HepG2 (cell line): ENCODE measurements around the gene ZDHHC18. TPM values are rescaled to one million over a fixed set of nuclear protein-coding genes. Genes with fewer than 3 reads are reported as not detected.

Experiments
- BORCS8-MEF2B ChIP-seq: sonication (generic); formaldehyde crosslinking; IDR thresholded peaks from 2 replicates; pipeline ENCODE4 v1.8.0; 2022; ENCODE audit warnings: mild to moderate bottlenecking, missing genetic modification reagents
- CEBPG ChIP-seq: IDR thresholded peaks from 2 replicates; pipeline ENCODE4 v1.6.1; 2016
- CHD2 ChIP-seq: IDR thresholded peaks from 2 replicates; pipeline ENCODE4 v1.6.1; 2011; ENCODE audit warnings: low read depth, low read length, improper control_type of control experiment
- DNMT3B ChIP-seq: conservative IDR thresholded peaks from 2 replicates; pipeline ENCODE4 v1.6.1; 2016; ENCODE audit warnings: missing biosample characterization, control low read depth
- FOSL2 ChIP-seq: sonication (generic); formaldehyde crosslinking; IDR thresholded peaks from 2 replicates; pipeline ENCODE4 v1.4.0; 2020; ENCODE audit warnings: missing genetic modification reagents
- KDM5A ChIP-seq: fragments of 200-600 bp; sonication (generic); IDR thresholded peaks from 2 replicates; pipeline ENCODE4 v1.7.0; 2018; ENCODE audit warnings: antibody characterized with exemption, mild to moderate bottlenecking, low read length, borderline replicate concordance
- KLF6 ChIP-seq: IDR thresholded peaks from 2 replicates; pipeline ENCODE4 v1.8.0; 2016; ENCODE audit warnings: missing biosample characterization, missing genetic modification reagents
- MIXL1 ChIP-seq: IDR thresholded peaks from 2 replicates; pipeline ENCODE4 v1.6.1; 2016
- ZNF264 ChIP-seq: sonication (generic); formaldehyde crosslinking; IDR thresholded peaks from 2 replicates; pipeline ENCODE4 v1.4.0; 2020; ENCODE audit warnings: missing genetic modification reagents
- ZNF331 ChIP-seq: sonication (generic); formaldehyde crosslinking; IDR thresholded peaks from 2 replicates; pipeline ENCODE4 v1.4.0; 2020; ENCODE audit warnings: missing genetic modification reagents
- ZNF766 ChIP-seq: sonication (generic); formaldehyde crosslinking; IDR thresholded peaks from 2 replicates; pipeline ENCODE4 v1.5.0; 2020; ENCODE audit warnings: missing genetic modification reagents, borderline replicate concordance
- ZNF788 ChIP-seq: sonication (generic); formaldehyde crosslinking; IDR thresholded peaks from 2 replicates; pipeline ENCODE4 v1.5.0; 2020; ENCODE audit warnings: mild to moderate bottlenecking, missing genetic modification reagents, borderline replicate concordance
- ZNF83 ChIP-seq: sonication (generic); formaldehyde crosslinking; IDR thresholded peaks from 2 replicates; pipeline ENCODE4 v1.4.0; 2020; ENCODE audit warnings: missing genetic modification reagents, mild to moderate bottlenecking, borderline replicate concordance
- polyA plus RNA-seq, 8 experiments: library from polyadenylated mRNA; depleted of rRNA in 3 of 8; stranded (reverse) in 7 of 8; unstranded in 1 of 8; fragments of >200 nt; fragmentation: Illumina TruSeq in 4 of 8; extraction: Trizol in 4 of 8; gene quantifications; 2 replicates each; pipeline versions ENCODE4 v1.2.1 to v1.2.3, GENCODE V29; 2011 to 2016; ENCODE audit warnings: low read depth in 4 of 8, missing spikeins in 1 of 8, mixed read lengths in 1 of 8; ENCODE audit not compliant: insufficient read depth in 1 of 8
- total RNA-seq, 5 experiments: library from RNA; depleted of rRNA; stranded (reverse); fragments of >200 nt; fragmentation: Illumina TruSeq; extraction: Trizol; gene quantifications; 2 replicates each; pipeline ENCODE4 v1.2.3, GENCODE V29; 2016; ENCODE audit warnings: low read depth in 1 of 5
- TF ChIP-seq, protein P1 (sequence below): sonication (generic); formaldehyde crosslinking; IDR thresholded peaks from 2 replicates; pipeline ENCODE4 v1.4.0; 2020; ENCODE audit warnings: missing genetic modification reagents, borderline replicate concordance
- TF ChIP-seq, protein P2 (sequence below): IDR thresholded peaks from 2 replicates; pipeline ENCODE4 v1.6.1; 2016; ENCODE audit warnings: mild to moderate bottlenecking
- TF ChIP-seq, protein P3 (sequence below): IDR thresholded peaks from 2 replicates; pipeline ENCODE4 v1.6.1; 2016; ENCODE audit warnings: control low read depth

The ZDHHC18 gene
- total and polyA plus RNA-seq, 2 of the 13 experiments (the other 11 are each of a cell fraction or from before 2014, with no cell fraction given), result 13.2 to 35.3 TPM

DNA sequence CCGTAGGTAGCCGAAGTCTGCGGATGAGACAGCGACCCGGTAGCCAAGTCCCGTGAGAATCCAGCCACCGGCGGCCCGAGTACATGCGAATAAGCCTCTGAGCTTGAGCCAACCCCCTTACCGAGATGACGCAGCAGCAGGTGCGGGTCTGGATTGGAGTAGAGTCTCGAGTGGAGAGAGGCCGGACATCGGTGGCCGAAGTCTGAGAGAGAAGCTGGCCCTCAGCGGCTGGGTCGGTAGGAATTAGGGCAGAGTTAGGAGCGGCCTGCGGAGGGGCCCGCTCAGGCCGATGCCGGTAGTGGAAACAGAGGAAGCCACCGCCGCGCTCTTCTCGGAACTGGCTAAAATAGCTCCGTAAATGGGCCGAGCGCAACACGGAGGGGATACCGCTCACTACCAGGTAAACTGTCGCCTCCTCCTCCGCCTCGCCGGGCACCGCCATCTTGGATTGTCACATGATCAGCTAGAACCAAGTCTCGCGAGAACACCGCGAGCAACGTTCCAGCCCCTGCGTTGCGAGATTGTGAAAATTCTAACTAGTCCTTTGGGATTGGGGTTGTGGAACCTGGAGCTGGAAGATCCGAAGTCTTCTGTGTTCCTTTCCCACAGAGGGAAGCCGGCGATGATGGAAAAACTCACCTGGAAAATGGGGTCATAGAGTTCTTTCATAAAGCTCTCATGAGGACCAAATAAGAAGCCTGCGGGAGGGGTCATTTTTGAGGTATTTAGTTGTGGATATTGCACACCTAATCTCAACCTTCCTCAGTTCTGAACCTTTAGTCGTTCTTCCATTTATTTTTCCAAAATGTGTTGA, 73.7 kb downstream of the ZDHHC18 start, which contains the start of gene GPATCH3 (continued):
- peak; percentile 30; the same call in 1 of the 2 replicates for TF ChIP-seq FOSL2 (CRISPR knock-in tag)
- peak; percentile 98 for TF ChIP-seq CHD2
- TF ChIP-seq ZNF788 (CRISPR knock-in tag), result peak; percentile 94
- TF ChIP-seq ZNF766, result no peak
- TF ChIP-seq, protein P1, sequence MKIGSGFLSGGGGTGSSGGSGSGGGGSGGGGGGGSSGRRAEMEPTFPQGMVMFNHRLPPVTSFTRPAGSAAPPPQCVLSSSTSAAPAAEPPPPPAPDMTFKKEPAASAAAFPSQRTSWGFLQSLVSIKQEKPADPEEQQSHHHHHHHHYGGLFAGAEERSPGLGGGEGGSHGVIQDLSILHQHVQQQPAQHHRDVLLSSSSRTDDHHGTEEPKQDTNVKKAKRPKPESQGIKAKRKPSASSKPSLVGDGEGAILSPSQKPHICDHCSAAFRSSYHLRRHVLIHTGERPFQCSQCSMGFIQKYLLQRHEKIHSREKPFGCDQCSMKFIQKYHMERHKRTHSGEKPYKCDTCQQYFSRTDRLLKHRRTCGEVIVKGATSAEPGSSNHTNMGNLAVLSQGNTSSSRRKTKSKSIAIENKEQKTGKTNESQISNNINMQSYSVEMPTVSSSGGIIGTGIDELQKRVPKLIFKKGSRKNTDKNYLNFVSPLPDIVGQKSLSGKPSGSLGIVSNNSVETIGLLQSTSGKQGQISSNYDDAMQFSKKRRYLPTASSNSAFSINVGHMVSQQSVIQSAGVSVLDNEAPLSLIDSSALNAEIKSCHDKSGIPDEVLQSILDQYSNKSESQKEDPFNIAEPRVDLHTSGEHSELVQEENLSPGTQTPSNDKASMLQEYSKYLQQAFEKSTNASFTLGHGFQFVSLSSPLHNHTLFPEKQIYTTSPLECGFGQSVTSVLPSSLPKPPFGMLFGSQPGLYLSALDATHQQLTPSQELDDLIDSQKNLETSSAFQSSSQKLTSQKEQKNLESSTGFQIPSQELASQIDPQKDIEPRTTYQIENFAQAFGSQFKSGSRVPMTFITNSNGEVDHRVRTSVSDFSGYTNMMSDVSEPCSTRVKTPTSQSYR, result peak; percentile 40; the same call in 1 of the 2 replicates
- peak; percentile 100 for TF ChIP-seq KDM5A
- peak; percentile 60 for TF ChIP-seq ZNF331 (CRISPR knock-in tag)
- no peak for TF ChIP-seq ZNF264 (CRISPR knock-in tag)
- TF ChIP-seq, protein P2, sequence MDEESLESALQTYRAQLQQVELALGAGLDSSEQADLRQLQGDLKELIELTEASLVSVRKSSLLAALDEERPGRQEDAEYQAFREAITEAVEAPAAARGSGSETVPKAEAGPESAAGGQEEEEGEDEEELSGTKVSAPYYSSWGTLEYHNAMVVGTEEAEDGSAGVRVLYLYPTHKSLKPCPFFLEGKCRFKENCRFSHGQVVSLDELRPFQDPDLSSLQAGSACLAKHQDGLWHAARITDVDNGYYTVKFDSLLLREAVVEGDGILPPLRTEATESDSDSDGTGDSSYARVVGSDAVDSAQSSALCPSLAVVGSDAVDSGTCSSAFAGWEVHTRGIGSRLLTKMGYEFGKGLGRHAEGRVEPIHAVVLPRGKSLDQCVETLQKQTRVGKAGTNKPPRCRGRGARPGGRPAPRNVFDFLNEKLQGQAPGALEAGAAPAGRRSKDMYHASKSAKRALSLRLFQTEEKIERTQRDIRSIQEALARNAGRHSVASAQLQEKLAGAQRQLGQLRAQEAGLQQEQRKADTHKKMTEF, result peak; percentile 93
- no peak for TF ChIP-seq ZNF83
- TF ChIP-seq BORCS8-MEF2B (CRISPR knock-in tag), result peak; percentile 87
- TF ChIP-seq, protein P3, sequence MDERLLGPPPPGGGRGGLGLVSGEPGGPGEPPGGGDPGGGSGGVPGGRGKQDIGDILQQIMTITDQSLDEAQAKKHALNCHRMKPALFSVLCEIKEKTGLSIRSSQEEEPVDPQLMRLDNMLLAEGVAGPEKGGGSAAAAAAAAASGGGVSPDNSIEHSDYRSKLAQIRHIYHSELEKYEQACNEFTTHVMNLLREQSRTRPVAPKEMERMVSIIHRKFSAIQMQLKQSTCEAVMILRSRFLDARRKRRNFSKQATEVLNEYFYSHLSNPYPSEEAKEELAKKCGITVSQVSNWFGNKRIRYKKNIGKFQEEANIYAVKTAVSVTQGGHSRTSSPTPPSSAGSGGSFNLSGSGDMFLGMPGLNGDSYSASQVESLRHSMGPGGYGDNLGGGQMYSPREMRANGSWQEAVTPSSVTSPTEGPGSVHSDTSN (CRISPR knock-in tag), result no peak
- peak; percentile 87 for TF ChIP-seq CEBPG (CRISPR knock-in tag)
- TF ChIP-seq KLF6 (CRISPR knock-in tag), result peak; percentile 55; the same call in 1 of the 2 replicates
- TF ChIP-seq DNMT3B (CRISPR knock-in tag), result 0 out of 2 replicates have a peak, but pooled peaks have one; percentile 59
- peak; percentile 36; the same call in 1 of the 2 replicates for TF ChIP-seq MIXL1 (CRISPR knock-in tag)
